T-cell (primary cell): ENCODE data around the gene ASGR1. TPM values are rescaled to one million over a fixed set of nuclear protein-coding genes. Genes with fewer than 3 reads are reported as not detected.

Experiments
- ATAC-seq, 4 experiments: fragments of 200-7000 bp in 3 of 4; fragments of 150-1000 bp in 1 of 4; cut with Tn5 transposase; replicated peaks in 1 of 4; 1 replicate in 3 of 4; 2 replicates in 1 of 4; pipeline ENCODE4 v1.10.0; 2021; ENCODE audit warnings: moderate library complexity in 3 of 4, mild to moderate bottlenecking in 2 of 4, moderate number of reproducible peaks in 1 of 4
- CTCF ChIA-PET, 2 donors: fragments of 300-600 bp; sonication (Branson Sonifier 250); formaldehyde crosslinking; loops; one replicate each; lab custom pipeline; 2022; ENCODE audit warnings: antibody characterized with exemption in 2 of 2; lab: Charles Lee
- POLR2A ChIA-PET, 2 donors: fragments of 300-600 bp; sonication (Branson Sonifier 250); formaldehyde crosslinking; loops; one replicate each; lab custom pipeline; 2022; ENCODE audit warnings: antibody characterized with exemption in 2 of 2; lab: Charles Lee
- DNase-seq, 35 experiments: peaks; one replicate each; pipeline versions ENCODE4 v3.0.0 to v3.0.0-alpha.2; 2013 to 2023
- H3K27ac ChIP-seq: one replicate; pipeline ENCODE4 v1.5.1; 2013; ENCODE audit warnings: low read length
- H3K27me3 ChIP-seq, 2 experiments: replicated peaks in 1 of 2; 1 replicate in 1 of 2; 2 replicates in 1 of 2; pipeline versions ENCODE4 v1.6.1 to v1.7.0; 2013; ENCODE audit warnings: low read length in 1 of 2, mixed read lengths in 1 of 2; ENCODE audit not compliant: control insufficient read depth in 2 of 2, insufficient read depth in 2 of 2; ENCODE audit errors: extremely low read depth in 1 of 2
- H3K36me3 ChIP-seq, 2 donors: 1 replicate in 1 of 2; 2 replicates in 1 of 2; pipeline versions ENCODE4 v1.6.1 to v1.7.0; 2013; ENCODE audit warnings: low read length in 1 of 2; ENCODE audit not compliant: control insufficient read depth in 2 of 2, insufficient read depth in 1 of 2; ENCODE audit errors: extremely low read depth in 1 of 2
- H3K4me1 ChIP-seq, 2 experiments: 1 replicate in 1 of 2; 2 replicates in 1 of 2; pipeline versions ENCODE4 v1.6.1 to v1.7.0; 2013; ENCODE audit warnings: low read length in 2 of 2, mixed read lengths in 1 of 2; ENCODE audit not compliant: insufficient read depth in 2 of 2, control insufficient read depth in 1 of 2; ENCODE audit errors: extremely low read depth in 1 of 2
- H3K4me3 ChIP-seq, 2 donors: 1 replicate in 1 of 2; 2 replicates in 1 of 2; pipeline versions ENCODE4 v1.5.1 to v1.7.0; 2013; ENCODE audit warnings: mild to moderate bottlenecking in 2 of 2, low read length in 1 of 2, moderate library complexity in 1 of 2; ENCODE audit not compliant: control insufficient read depth in 1 of 2; ENCODE audit errors: extremely low read depth in 1 of 2
- H3K9me3 ChIP-seq: 2 replicates; pipeline ENCODE4 v1.7.0; 2013
- H3K27ac Mint-ChIP-seq, 2 donors: one replicate each; pipeline ENCODE4 v1.8.0; 2020 to 2021; ENCODE audit warnings: mild to moderate bottlenecking in 2 of 2, mixed read lengths in 2 of 2
- H3K27me3 Mint-ChIP-seq, 2 donors: one replicate each; pipeline ENCODE4 v1.8.0; 2021 to 2022; ENCODE audit warnings: mixed read lengths in 2 of 2
- H3K36me3 Mint-ChIP-seq: one replicate; pipeline ENCODE4 v1.8.0; 2021; ENCODE audit warnings: mixed read lengths
- H3K4me1 Mint-ChIP-seq, 3 donors: one replicate each; pipeline ENCODE4 v1.8.0; 2020 to 2022; ENCODE audit warnings: mixed read lengths in 3 of 3, mild to moderate bottlenecking in 1 of 3
- H3K4me3 Mint-ChIP-seq, 3 donors: one replicate each; pipeline ENCODE4 v1.8.0; 2020 to 2022; ENCODE audit warnings: mild to moderate bottlenecking in 3 of 3, mixed read lengths in 3 of 3, moderate library complexity in 3 of 3
- H3K9me3 Mint-ChIP-seq, 3 donors: one replicate each; pipeline ENCODE4 v1.8.0; 2020 to 2022; ENCODE audit warnings: mixed read lengths in 3 of 3
- WGBS: methylation state at CpG from one replicate; pipeline ENCODE4 v1.1.5; 2013; ENCODE audit warnings: missing lambda C conversion rate; ENCODE audit not compliant: insufficient coverage; 5-methylcytosine and 5-hydroxymethylcytosine counted together
- total RNA-seq, 35 experiments: library from RNA in 6 of 35; stranded (reverse) in 6 of 35; fragments of 120-200 nt in 1 of 35; gene quantifications; one replicate each; pipeline versions ENCODE4 v1.2.1 to v1.2.4 and lab custom pipeline; 2013 to 2026

The ASGR1 gene
- total RNA-seq, 5 donors from 2014 or later (not counting 1 experiment from before 2014, with no cell fraction given): 0.60 to 1.8 (median 0.82) TPM

DNA sequence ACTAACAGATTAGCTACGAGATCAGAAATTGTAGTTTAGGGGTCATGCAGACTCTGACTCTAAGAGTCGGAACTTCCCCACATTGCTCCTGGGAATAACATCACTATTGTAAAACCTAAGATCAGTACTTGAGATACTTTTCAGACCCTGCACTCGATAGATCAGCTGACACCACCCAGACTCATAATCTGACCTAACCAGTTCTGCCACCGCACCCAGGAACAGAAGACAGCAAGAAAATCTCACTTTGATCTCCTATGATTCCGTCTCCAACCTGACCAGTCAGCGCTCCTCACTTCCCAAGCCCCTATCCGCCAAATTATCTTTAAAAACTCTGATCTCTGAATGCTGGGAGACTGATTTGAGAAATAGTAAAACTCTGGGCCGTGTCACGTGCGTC, 37.3 kb downstream of the ASGR1 start:
- H3K27ac ChIP-seq: no peak overlapping the region
- DNase-seq (no peak), ATAC-seq (no peak)
- H3K9me3 ChIP-seq: no peaks in the 10 kb centered on the region
- peaks cover 5 to 7% of the 10 kb centered on the region in 2 donors for H3K27me3 Mint-ChIP-seq
- ChIA-PET POLR2A (no interaction called here), CTCF (no interaction called here)
- H3K4me3 Mint-ChIP-seq: no peak overlapping the region
- H3K27ac Mint-ChIP-seq: no peak overlapping the region
- WGBS: 77% methylated on average over 5 of the region's 10 CpGs
- H3K36me3 ChIP-seq: no peaks in the 10 kb centered on the region
- H3K4me1 ChIP-seq: no peaks in the 10 kb centered on the region
- H3K4me3 ChIP-seq: no peak overlapping the region
- H3K4me1 Mint-ChIP-seq: no peaks in the 10 kb centered on the region
- no peaks in the 10 kb centered on the region for H3K9me3 Mint-ChIP-seq
- H3K36me3 Mint-ChIP-seq: no peaks in the 10 kb centered on the region
- H3K27me3 ChIP-seq: peaks cover 0 to 37% of the 10 kb centered on the region in 2 experiments

DNA sequence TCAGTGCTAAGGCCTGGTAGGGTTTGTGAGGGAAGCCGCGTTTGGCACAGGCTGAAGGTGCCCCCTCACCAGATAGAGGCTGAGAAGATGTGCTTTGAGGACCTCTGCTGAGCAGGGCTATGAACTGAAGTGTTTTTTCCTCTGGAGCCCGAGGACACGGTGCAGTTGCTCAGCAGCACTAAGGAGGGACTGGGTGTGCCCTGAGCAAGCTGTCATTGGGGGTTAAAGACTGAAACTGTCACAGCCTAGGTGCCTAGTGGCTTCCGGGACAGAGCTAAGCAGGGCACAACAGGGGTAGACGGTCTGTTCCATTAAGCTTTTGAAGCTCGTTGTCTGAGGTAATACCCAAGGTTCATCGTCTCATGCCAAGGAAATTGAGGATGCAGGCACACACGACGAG, 39.8 kb downstream of the ASGR1 start:
- Mint-ChIP-seq H3K9me3 (no peaks in the 10 kb centered on the region), H3K36me3 (no peaks in the 10 kb centered on the region), H3K4me3 (no peak overlapping the region), H3K27me3 (peaks cover 7% of the 10 kb centered on the region in 2 donors), H3K4me1 (peaks cover 0 to 7% (median 3%) of the 10 kb centered on the region in 3 donors), H3K27ac (no peak overlapping the region)
- DNase-seq: no peak
- H3K27ac ChIP-seq: no peak overlapping the region
- ATAC-seq: no peak
- H3K36me3 ChIP-seq: no peaks in the 10 kb centered on the region
- H3K27me3 ChIP-seq: peaks cover 0 to 41% of the 10 kb centered on the region in 2 experiments
- ChIA-PET POLR2A (no interaction called here), CTCF (interaction anchor here in 1 of 2 donors (0.8 kb wide), 1 partner anchor 38 kb away, joined by 3 read pairs; no protein-coding TSS in a partner anchor)
- WGBS: 82% methylated on average over 8 of the region's 10 CpGs
- no peaks in the 10 kb centered on the region for H3K9me3 ChIP-seq
- H3K4me1 ChIP-seq: no peaks in the 10 kb centered on the region
- H3K4me3 ChIP-seq: no peak overlapping the region

DNA sequence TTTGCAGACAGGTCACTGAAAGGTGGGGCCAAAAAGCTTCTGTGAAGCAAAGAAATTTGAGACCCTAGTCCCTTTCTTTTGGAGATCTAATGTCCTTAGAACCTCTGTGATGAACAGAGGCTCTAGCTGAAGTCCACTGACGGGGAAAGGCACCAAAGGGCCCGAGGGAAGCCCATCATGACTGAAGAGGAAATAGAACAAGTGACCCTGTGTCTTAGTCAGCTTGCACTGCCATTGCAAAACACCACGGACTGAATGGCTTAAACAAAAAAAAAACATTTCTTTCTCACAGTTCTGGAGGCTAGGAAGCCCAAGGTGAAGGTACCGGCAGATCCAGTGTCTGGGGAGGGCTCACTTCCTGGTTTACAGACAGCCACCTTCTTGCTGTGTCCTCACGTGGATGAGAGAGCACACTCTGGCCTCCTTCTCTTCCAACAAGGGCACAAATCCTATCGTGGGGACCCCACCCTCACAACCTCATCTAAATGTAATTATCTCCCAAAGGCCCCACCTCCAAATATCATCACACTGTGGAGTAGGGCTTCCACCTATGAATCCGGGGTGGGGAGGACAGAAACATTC, 40.3 kb downstream of the ASGR1 start:
- no peaks in the 10 kb centered on the region for H3K9me3 ChIP-seq
- H3K27me3 ChIP-seq: peaks cover 0 to 43% of the 10 kb centered on the region in 2 experiments
- Mint-ChIP-seq H3K9me3 (no peaks in the 10 kb centered on the region), H3K27me3 (peaks cover 7% of the 10 kb centered on the region in 2 donors), H3K4me1 (peaks cover 0 to 7% (median 3%) of the 10 kb centered on the region in 3 donors), H3K36me3 (no peaks in the 10 kb centered on the region), H3K4me3 (no peak overlapping the region), H3K27ac (no peak overlapping the region)
- ATAC-seq (no peak), DNase-seq (no peak)
- peaks cover 0 to under 1% of the 10 kb centered on the region in 2 experiments for H3K4me1 ChIP-seq
- 80% methylated on average over 2 of the region's 7 CpGs for WGBS
- no peak overlapping the region for H3K4me3 ChIP-seq
- CTCF ChIA-PET: interaction anchor here in 1 of 2 donors (3.1 kb wide), 1 partner anchor 92 kb away, joined by 42 read pairs; no protein-coding TSS in a partner anchor
- no peak overlapping the region for H3K27ac ChIP-seq
- POLR2A ChIA-PET: interaction anchor here in 1 of 2 donors (0.5 kb wide), 1 partner anchor 91 kb away, joined by 4 read pairs; no protein-coding TSS in a partner anchor
- H3K36me3 ChIP-seq: no peaks in the 10 kb centered on the region

DNA sequence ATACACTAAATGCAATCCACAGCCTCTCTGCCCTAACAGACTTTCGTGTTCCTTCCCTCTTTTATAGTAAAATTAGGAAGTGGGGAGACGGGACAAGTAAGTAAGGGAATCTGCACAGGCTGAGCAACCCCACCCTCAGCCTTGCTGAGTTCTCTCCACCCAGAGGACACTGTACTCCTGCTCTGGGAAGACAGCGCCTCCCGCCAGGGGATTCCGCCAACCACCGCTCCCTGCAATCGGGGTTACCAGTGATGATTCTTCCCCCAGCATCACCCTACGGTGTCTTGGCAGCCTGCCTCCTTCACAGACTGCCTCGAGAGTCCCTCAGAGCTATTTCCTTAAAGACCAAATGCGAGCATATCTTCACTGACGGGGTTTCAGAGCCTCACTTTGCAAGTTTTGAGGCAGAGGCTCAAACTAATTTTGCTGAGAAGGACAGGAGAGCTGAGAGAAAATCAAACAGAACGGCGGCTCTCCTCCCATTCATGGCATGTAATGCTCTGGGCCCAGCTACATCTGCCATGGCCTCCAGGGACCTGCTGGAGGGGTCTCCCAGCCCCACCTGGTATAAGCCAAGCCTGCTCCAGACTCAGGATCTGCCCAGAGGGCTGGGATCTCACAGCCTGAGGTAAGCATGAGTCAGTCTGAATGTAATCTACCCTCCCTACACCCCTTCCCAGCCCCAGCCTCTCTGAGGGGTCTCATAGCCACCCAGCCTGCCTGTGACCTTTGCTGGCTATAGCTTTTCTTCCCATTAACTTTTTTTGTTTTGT, 41.8 kb downstream of the ASGR1 start:
- POLR2A ChIA-PET: interaction anchor here in 1 of 2 donors (0.6 kb wide), 1 partner anchor 62 kb away, joined by 17 read pairs; no protein-coding TSS in a partner anchor
- Histone ChIP-seq H3K36me3 (no peaks in the 10 kb centered on the region), H3K27me3 (peaks cover 0 to 49% of the 10 kb centered on the region in 2 experiments), H3K27ac (no peak overlapping the region), H3K4me1 (peaks cover 3 to 16% of the 10 kb centered on the region in 2 experiments), H3K4me3 (no peak overlapping the region), H3K9me3 (no peaks in the 10 kb centered on the region)
- H3K27me3 Mint-ChIP-seq: peaks cover 7% of the 10 kb centered on the region in 2 donors
- CTCF ChIA-PET: interaction anchor here (0.5 to 3.1 kb wide), 11 partner anchors 83 to 700 kb away, joined by 3 to 42 read pairs (median 4); no protein-coding TSS in a partner anchor
- ATAC-seq (no peak), DNase-seq (no peak)
- no peaks in the 10 kb centered on the region for H3K36me3 Mint-ChIP-seq
- H3K4me3 Mint-ChIP-seq: no peak overlapping the region
- peaks cover 11 to 18% (median 15%) of the 10 kb centered on the region in 3 donors for H3K4me1 Mint-ChIP-seq
- no peak overlapping the region for H3K27ac Mint-ChIP-seq
- WGBS: 82% methylated on average over 8 of the region's 13 CpGs
- no peaks in the 10 kb centered on the region for H3K9me3 Mint-ChIP-seq

DNA sequence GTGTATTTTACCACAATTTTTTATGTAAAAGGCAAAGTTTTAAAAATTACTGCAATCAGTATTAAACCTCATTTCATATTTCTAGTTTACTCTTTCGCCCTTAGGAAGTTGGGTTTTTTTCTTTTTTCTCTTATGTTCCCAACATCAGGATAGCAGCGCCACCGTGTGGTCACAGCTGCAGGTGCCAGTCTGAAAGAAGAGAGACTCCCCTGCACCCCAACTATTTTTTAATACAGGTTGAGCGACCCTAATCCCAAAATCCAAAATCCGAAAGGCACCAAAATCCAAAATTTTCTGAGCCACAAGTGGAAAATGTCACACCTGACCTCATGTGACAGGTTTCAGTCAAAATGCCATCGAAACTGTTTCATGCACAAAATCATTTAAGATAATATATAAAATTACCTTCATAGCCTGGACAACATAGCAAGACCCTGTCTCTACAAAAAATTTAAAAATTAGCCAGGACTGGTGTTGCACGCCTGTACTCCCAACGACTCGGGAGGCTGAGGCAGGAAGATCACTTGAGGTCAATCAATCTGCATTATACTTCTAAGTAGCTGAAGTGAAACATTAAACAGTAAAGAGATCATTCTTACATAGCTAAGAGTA, 42.8 kb downstream of the ASGR1 start:
- peak overlapping the region in 1 of 2 donors; percentile 49 for H3K27ac Mint-ChIP-seq
- Histone ChIP-seq H3K4me3 (no peak overlapping the region), H3K4me1 (peaks cover 6 to 24% of the 10 kb centered on the region in 2 experiments), H3K9me3 (no peaks in the 10 kb centered on the region), H3K36me3 (no peaks in the 10 kb centered on the region), H3K27ac (no peak overlapping the region), H3K27me3 (peaks cover 0 to 49% of the 10 kb centered on the region in 2 experiments)
- 0% methylated on average over 1 of the region's 9 CpGs for WGBS
- no peak overlapping the region for H3K4me3 Mint-ChIP-seq
- ChIA-PET CTCF (interaction anchor here (0.6 to 3.1 kb wide), 12 partner anchors 16 to 701 kb away, joined by 3 to 42 read pairs (median 4); partner anchors contain the start of gene SLC16A13 (in 1 of the 2)), POLR2A (interaction anchor here in 1 of 2 donors (0.6 kb wide), 1 partner anchor 63 kb away, joined by 17 read pairs; no protein-coding TSS in a partner anchor)
- peak in 2 of 4 experiments; percentile 39 to 46 for ATAC-seq
- H3K4me1 Mint-ChIP-seq: peaks cover 21 to 24% (median 21%) of the 10 kb centered on the region in 3 donors
- peak; percentile 43 to 92 (median 74) for DNase-seq
- no peaks in the 10 kb centered on the region for H3K36me3 Mint-ChIP-seq
- peaks cover 0 to 10% of the 10 kb centered on the region in 2 donors for H3K27me3 Mint-ChIP-seq
- no peaks in the 10 kb centered on the region for H3K9me3 Mint-ChIP-seq
